Measurements from ENCODE around the gene TSFM.

- TF ChIP-seq CTCF (conservative IDR thresholded peaks at IDR 0.05 in 1 of 2, IDR thresholded peaks at IDR 0.05 in 1 of 2; ENCODE audit: low read depth in 1 of 2, low read length in 2 of 2): no peak
- no peak for TF ChIP-seq EZH2 (IDR thresholded peaks at IDR 0.05; ENCODE audit: low read length, missing control alignments)
Observed at GRCh38 chr12:57733928-57734327, 48.7 kb upstream of the TSFM start.

Data from fibroblast of lung (primary cell).